HFFc6 (cell line): Measurements from ENCODE around the gene RAB13. TPM values are rescaled to one million over a fixed set of nuclear protein-coding genes. Genes with fewer than 3 reads are reported as not detected.
A peak's percentile ranks its signal among the peaks of the same experiment; 100 is the strongest.

Source experiments
- DNase-seq: peaks from one replicate; pipeline ENCODE4 v3.0.0-alpha.2; 2018
- H3K27ac Mint-ChIP-seq: 2 replicates; pipeline ENCODE4 v1.8.0; 2020; ENCODE audit warnings: mild to moderate bottlenecking, mixed read lengths
- H3K27me3 Mint-ChIP-seq: 2 replicates; pipeline ENCODE4 v1.8.0; 2021; ENCODE audit warnings: mild to moderate bottlenecking, moderate library complexity, mixed read lengths; ENCODE audit not compliant: insufficient read depth
- H3K36me3 Mint-ChIP-seq: 2 replicates; pipeline ENCODE4 v1.8.0; 2021; ENCODE audit warnings: low read depth, mixed read lengths
- H3K4me1 Mint-ChIP-seq: 2 replicates; pipeline ENCODE4 v1.8.0; 2020; ENCODE audit warnings: low read depth, mixed read lengths
- H3K4me3 Mint-ChIP-seq: 2 replicates; pipeline ENCODE4 v1.8.0; 2020; ENCODE audit warnings: mild to moderate bottlenecking, moderate library complexity, mixed read lengths
- H3K9me3 Mint-ChIP-seq: 2 replicates; pipeline ENCODE4 v1.8.0; 2020; ENCODE audit warnings: mild to moderate bottlenecking, mixed read lengths
- CTCF ChIP-seq: fragments of 200-600 bp; sonication (generic); IDR thresholded peaks from 2 replicates; pipeline ENCODE4 v1.5.0; 2021; ENCODE audit warnings: antibody characterized with exemption, mild to moderate bottlenecking
- total RNA-seq, 6 experiments: library from RNA; stranded (reverse); fragmentation: NEBNext Ultra II Directional; extraction: Animal tissue kit (Norgen Biotek cat#: 25700); gene quantifications; 2 replicates in 1 of 6; 3 replicates in 5 of 6; pipeline ENCODE4 v1.2.3, GENCODE V29; 2021

Gene RAB13
- total RNA-seq, 6 experiments from 2014 or later, result 119 to 138 (median 128) TPM

- peaks cover 34% of the 10 kb centered on the region for H3K4me1 Mint-ChIP-seq
- H3K27me3 Mint-ChIP-seq, result peaks cover 17% of the 10 kb centered on the region
- H3K27ac Mint-ChIP-seq, result peak overlapping the region; percentile 99
- peaks cover 7% of the 10 kb centered on the region for H3K9me3 Mint-ChIP-seq
- peak overlapping the region; percentile 99 for H3K4me3 Mint-ChIP-seq
- DNase-seq, result no peak
- TF ChIP-seq CTCF, result no peak
- H3K36me3 Mint-ChIP-seq, result peaks cover 41% of the 10 kb centered on the region
These were observed 5.7 kb upstream of the RAB13 start for GRCh38 chr1:153991806-153992205.

DNA sequence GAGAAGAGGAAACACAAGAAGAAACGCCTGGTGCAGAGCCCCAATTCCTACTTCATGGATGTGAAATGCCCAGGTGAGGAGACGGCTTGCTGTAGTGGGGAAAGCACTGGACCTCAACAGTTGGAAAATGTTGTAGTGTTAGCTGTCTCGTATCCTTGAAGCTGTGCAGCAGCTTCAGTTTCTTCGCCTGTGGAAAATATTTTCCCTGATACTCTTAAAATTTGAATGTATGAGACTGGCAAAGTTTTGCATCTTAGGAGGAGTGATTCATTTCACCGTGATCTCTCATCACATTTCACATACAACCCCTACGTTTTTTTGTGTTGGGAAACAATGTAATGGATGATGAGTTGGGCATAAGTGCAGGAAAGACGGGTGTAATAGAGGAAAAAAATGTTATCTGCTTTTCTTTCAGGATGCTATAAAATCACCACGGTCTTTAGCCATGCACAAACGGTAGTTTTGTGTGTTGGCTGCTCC is 5.1 kb upstream of the RAB13 start:
- TF ChIP-seq CTCF, result no peak
- H3K4me1 Mint-ChIP-seq, result peaks cover 40% of the 10 kb centered on the region
- DNase-seq, result no peak
- H3K4me3 Mint-ChIP-seq, result peak overlapping the region; percentile 99
- H3K27ac Mint-ChIP-seq, result peak overlapping the region; percentile 99
- peaks cover 41% of the 10 kb centered on the region for H3K36me3 Mint-ChIP-seq
- H3K27me3 Mint-ChIP-seq, result peaks cover 18% of the 10 kb centered on the region
- H3K9me3 Mint-ChIP-seq, result peaks cover 7% of the 10 kb centered on the region

GRCh38 chr1:153990468-153991150 is 4.5 kb upstream of the RAB13 start, which contains the start of gene RPS27:
TSS of gene RPS27 (plus strand) at chr1:153990762. CDS start at chr1:153990797, 35 bp downstream.
- H3K4me1 Mint-ChIP-seq, result peaks cover 41% of the 10 kb centered on the region
- no peak for TF ChIP-seq CTCF
- peaks cover 18% of the 10 kb centered on the region for H3K27me3 Mint-ChIP-seq

DNA sequence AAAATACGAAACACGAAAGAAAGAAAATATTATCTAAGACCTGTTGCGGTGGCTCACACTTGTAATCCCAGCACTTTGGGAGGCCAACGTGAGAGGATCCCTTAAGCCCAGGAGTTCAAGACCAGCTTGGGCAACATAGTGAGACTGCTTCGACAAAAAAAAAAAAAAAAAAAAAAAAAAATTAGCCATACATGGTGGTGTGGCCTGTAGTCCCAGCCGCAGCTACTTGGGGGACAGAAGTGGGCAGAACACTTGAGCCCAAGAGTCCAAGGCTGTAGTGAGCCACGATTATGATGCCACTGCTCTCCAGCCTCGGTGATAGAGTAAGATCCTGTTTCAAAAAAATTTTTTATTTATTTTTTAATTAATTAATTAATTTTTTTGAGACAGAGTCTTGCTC is 1.5 kb upstream of the RAB13 start:
- no peak for TF ChIP-seq CTCF
- Mint-ChIP-seq H3K36me3 (peaks cover 38% of the 10 kb centered on the region), H3K27me3 (peaks cover 18% of the 10 kb centered on the region), H3K4me3 (no peak overlapping the region), H3K27ac (peak overlapping the region; percentile 83; the same call in 1 of the 2 replicates), H3K4me1 (peaks cover 50% of the 10 kb centered on the region), H3K9me3 (peaks cover 7% of the 10 kb centered on the region)
- DNase-seq, result no peak

More at GRCh38 chr1:153990468-153991150, 4.5 kb upstream of the RAB13 start, which contains the start of gene RPS27:
- DNase-seq, result peak; percentile 98
- Mint-ChIP-seq H3K4me3 (peak within 1 kb of the TSS; percentile 99), H3K27ac (peak within 1 kb of the TSS; percentile 99), H3K9me3 (peaks cover 7% of the 10 kb centered on the region), H3K36me3 (peaks cover 37% of the 10 kb centered on the region)

DNA sequence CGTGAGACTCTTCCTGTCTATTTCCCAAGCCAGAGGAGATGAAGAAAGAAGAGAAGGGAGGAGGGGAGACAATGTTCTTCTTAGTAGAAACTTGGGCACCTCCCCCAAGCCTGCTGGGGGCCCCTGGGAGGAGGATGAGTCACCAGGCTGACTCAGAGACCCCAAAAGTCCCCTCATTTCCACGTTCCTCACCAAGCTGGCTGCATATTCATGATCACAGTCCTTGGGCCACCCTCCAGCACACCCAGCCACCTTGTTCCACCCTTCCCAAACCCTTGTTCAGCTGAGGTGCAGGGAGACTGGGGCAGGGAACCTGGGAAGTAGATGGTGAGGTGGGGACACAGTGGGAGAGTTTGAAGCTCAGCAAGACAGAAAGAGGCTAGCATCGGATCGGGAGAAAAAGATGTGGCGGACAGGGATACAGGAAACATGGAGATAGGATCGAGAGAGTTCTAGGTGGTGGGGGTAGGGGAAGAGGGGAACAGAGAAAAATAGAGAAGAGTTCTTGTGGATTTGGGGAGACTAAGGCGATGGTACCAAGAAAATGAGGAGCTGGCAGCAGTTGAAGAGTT is 712 bp downstream of the RAB13 start:
- no peak for TF ChIP-seq CTCF
- peaks cover 2% of the 10 kb centered on the region for H3K27me3 Mint-ChIP-seq
- peak overlapping the region; percentile 88 for H3K27ac Mint-ChIP-seq
- H3K36me3 Mint-ChIP-seq, result peaks cover 26% of the 10 kb centered on the region
- H3K4me1 Mint-ChIP-seq, result peaks cover 33% of the 10 kb centered on the region
- H3K4me3 Mint-ChIP-seq, result peak overlapping the region; percentile 95
- DNase-seq, result peak; percentile 36
- peaks cover 3% of the 10 kb centered on the region for H3K9me3 Mint-ChIP-seq
